ENCODE data around the gene HNF1B.
A peak's percentile ranks its signal among the peaks of the same experiment; 100 is the strongest.

HNF1B gene

DNA sequence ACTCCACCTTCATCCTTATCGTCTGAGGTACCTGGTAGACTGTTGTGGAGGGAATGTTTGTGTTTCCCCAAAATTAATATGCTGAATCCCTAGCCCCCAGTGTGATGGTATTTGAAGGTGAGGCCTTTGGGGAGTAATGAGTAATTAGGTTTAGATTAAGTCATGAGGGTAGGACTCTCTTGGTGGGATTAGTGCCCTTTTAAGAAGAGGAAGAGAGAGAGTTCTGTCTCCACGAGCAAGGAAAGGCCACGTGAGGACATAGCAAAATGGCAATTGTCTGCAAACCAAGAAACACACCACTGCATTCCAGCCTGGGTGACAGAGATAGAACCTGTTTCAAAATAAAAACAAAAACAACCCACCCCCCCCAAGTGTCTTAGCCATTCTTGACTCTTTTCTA lies 80.6 kb downstream of the HNF1B start:
- TF ChIP-seq, protein P1, sequence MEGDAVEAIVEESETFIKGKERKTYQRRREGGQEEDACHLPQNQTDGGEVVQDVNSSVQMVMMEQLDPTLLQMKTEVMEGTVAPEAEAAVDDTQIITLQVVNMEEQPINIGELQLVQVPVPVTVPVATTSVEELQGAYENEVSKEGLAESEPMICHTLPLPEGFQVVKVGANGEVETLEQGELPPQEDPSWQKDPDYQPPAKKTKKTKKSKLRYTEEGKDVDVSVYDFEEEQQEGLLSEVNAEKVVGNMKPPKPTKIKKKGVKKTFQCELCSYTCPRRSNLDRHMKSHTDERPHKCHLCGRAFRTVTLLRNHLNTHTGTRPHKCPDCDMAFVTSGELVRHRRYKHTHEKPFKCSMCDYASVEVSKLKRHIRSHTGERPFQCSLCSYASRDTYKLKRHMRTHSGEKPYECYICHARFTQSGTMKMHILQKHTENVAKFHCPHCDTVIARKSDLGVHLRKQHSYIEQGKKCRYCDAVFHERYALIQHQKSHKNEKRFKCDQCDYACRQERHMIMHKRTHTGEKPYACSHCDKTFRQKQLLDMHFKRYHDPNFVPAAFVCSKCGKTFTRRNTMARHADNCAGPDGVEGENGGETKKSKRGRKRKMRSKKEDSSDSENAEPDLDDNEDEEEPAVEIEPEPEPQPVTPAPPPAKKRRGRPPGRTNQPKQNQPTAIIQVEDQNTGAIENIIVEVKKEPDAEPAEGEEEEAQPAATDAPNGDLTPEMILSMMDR (conservative IDR thresholded peaks at IDR 0.05; ENCODE audit: low read depth, low read length), result no peak
- H3K27me3 ChIP-seq (ENCODE audit: insufficient read depth, low read depth), result no peaks in the 10 kb centered on the region
- no peaks in the 10 kb centered on the region for H3K79me2 ChIP-seq (ENCODE audit: insufficient read depth, low read depth)
- no peak overlapping the region for H2AFZ ChIP-seq (ENCODE audit: low read depth)
- H3K36me3 ChIP-seq (ENCODE audit: insufficient read depth), result no peaks in the 10 kb centered on the region
- no peak overlapping the region for H3K4me3 ChIP-seq (IDR thresholded peaks at IDR 0.05; ENCODE audit: insufficient read depth, low read depth, low read length)
- no peaks in the 10 kb centered on the region for H3K4me1 ChIP-seq (ENCODE audit: low read depth, poor library complexity, severe bottlenecking)
- H4K20me1 ChIP-seq (ENCODE audit: insufficient read depth), result no peaks in the 10 kb centered on the region
- H3K9ac ChIP-seq, result no peak overlapping the region
- no peak overlapping the region for H3K27ac ChIP-seq
- no peak overlapping the region for H3K4me2 ChIP-seq

- no peaks in the 10 kb centered on the region for H3K27me3 ChIP-seq (ENCODE audit: insufficient read depth, low read depth)
These were observed 82.5 kb downstream of the HNF1B start for GRCh38 chr17:37662353-37662752.

DNA sequence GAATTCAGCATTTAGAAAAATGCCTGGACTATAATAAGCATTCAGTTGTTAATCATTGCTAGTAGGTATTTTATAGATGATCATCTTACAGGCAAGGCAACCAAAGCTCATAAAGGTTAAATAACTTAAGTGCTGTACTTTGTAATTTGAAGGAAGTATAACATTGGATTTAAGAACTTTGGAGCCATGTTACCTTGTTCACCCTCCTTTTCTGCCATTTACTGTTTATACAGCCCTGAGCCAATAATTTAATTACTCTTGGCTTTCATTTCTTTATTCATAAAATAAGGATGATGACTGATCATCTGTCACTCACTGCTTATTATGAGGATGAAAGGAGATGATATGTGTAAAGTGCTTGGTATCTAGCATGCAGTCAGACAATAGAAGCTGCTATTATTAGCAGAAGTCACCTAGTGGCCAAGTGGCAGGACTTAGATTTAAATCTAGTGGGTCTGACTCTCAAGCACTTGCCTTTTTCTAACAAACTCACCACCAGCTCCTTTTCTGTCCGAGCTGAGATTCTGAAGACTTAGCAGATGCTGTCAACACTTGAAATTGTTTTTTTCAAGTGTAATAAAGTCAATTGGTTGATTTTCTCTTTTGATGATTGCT lies 83.4 kb downstream of the HNF1B start:
- no peaks in the 10 kb centered on the region for H3K36me3 ChIP-seq (ENCODE audit: insufficient read depth)
- H2AFZ ChIP-seq (ENCODE audit: low read depth), result no peak overlapping the region
- no peaks in the 10 kb centered on the region for H3K27me3 ChIP-seq (ENCODE audit: insufficient read depth, low read depth)
- no peak overlapping the region for H3K9ac ChIP-seq
- H4K20me1 ChIP-seq (ENCODE audit: insufficient read depth), result no peaks in the 10 kb centered on the region
- H3K4me1 ChIP-seq (ENCODE audit: low read depth, poor library complexity, severe bottlenecking), result no peaks in the 10 kb centered on the region
- no peaks in the 10 kb centered on the region for H3K79me2 ChIP-seq (ENCODE audit: insufficient read depth, low read depth)
- TF ChIP-seq, protein P1 (conservative IDR thresholded peaks at IDR 0.05; ENCODE audit: low read depth, low read length), result 0 out of 2 replicates have a peak, but pooled peaks have one; percentile 16
- H3K4me2 ChIP-seq, result no peak overlapping the region
- no peak overlapping the region for H3K4me3 ChIP-seq (IDR thresholded peaks at IDR 0.05; ENCODE audit: insufficient read depth, low read depth, low read length)
- no peak overlapping the region for H3K27ac ChIP-seq

More at GRCh38 chr17:37662353-37662752, 82.5 kb downstream of the HNF1B start:
- H3K36me3 ChIP-seq (ENCODE audit: insufficient read depth), result no peaks in the 10 kb centered on the region
- H3K79me2 ChIP-seq (ENCODE audit: insufficient read depth, low read depth), result no peaks in the 10 kb centered on the region
- H3K4me1 ChIP-seq (ENCODE audit: low read depth, poor library complexity, severe bottlenecking), result no peaks in the 10 kb centered on the region
- no peak overlapping the region for H3K4me2 ChIP-seq
- no peak overlapping the region for H2AFZ ChIP-seq (ENCODE audit: low read depth)
- H4K20me1 ChIP-seq (ENCODE audit: insufficient read depth), result no peaks in the 10 kb centered on the region
- TF ChIP-seq, protein P1 (conservative IDR thresholded peaks at IDR 0.05; ENCODE audit: low read depth, low read length), result no peak
- H3K9ac ChIP-seq, result no peak overlapping the region
- no peak overlapping the region for H3K4me3 ChIP-seq (IDR thresholded peaks at IDR 0.05; ENCODE audit: insufficient read depth, low read depth, low read length)
- no peak overlapping the region for H3K27ac ChIP-seq

GRCh38 chr17:37659925-37660324 lies 84.9 kb downstream of the HNF1B start:
- H3K79me2 ChIP-seq (ENCODE audit: insufficient read depth, low read depth), result no peaks in the 10 kb centered on the region
- H3K4me2 ChIP-seq, result no peak overlapping the region
- no peak overlapping the region for H3K27ac ChIP-seq
- no peaks in the 10 kb centered on the region for H3K4me1 ChIP-seq (ENCODE audit: low read depth, poor library complexity, severe bottlenecking)
- H4K20me1 ChIP-seq (ENCODE audit: insufficient read depth), result no peaks in the 10 kb centered on the region
- H3K9ac ChIP-seq, result no peak overlapping the region
- H3K27me3 ChIP-seq (ENCODE audit: insufficient read depth, low read depth), result no peaks in the 10 kb centered on the region
- H2AFZ ChIP-seq (ENCODE audit: low read depth), result no peak overlapping the region
- no peaks in the 10 kb centered on the region for H3K36me3 ChIP-seq (ENCODE audit: insufficient read depth)
- no peak overlapping the region for H3K4me3 ChIP-seq (IDR thresholded peaks at IDR 0.05; ENCODE audit: insufficient read depth, low read depth, low read length)
- TF ChIP-seq, protein P1 (conservative IDR thresholded peaks at IDR 0.05; ENCODE audit: low read depth, low read length), result no peak
